CD14-positive monocyte (primary cell): ENCODE data around the gene CKM. TPM values are rescaled to one million over a fixed set of nuclear protein-coding genes. Genes with fewer than 3 reads are reported as not detected.
A peak's percentile ranks its signal among the peaks of the same experiment; 100 is the strongest.

ENCODE experiments used
- DNase-seq, 3 donors: peaks; one replicate each; pipeline ENCODE4 v3.0.0-alpha.2; 2011 to 2022
- H2AFZ ChIP-seq: 2 replicates; pipeline ENCODE4 v1.6.0; 2012; ENCODE audit warnings: mild to moderate bottlenecking, low read depth, low read length, inconsistent platforms; ENCODE audit not compliant: insufficient read depth, poor library complexity, severe bottlenecking
- H3K27ac ChIP-seq, 2 donors: 1 replicate in 1 of 2; 2 replicates in 1 of 2; pipeline ENCODE4 v1.5.1; 2012 to 2013; ENCODE audit warnings: low read length in 2 of 2, control low read depth in 1 of 2, inconsistent platforms in 1 of 2, low read depth in 1 of 2, mild to moderate bottlenecking in 1 of 2
- H3K27me3 ChIP-seq, 2 donors: one replicate each; pipeline versions ENCODE4 v1.6.0 to v1.6.1; 2011 to 2013; ENCODE audit warnings: low read length in 2 of 2; ENCODE audit not compliant: control insufficient read depth in 2 of 2, insufficient read depth in 2 of 2
- H3K36me3 ChIP-seq, 2 donors: replicated peaks in 1 of 2; 1 replicate in 1 of 2; 2 replicates in 1 of 2; pipeline versions ENCODE4 v1.5.1 to v1.6.1; 2012 to 2013; ENCODE audit warnings: low read length in 2 of 2, control low read depth in 1 of 2, inconsistent platforms in 1 of 2, mild to moderate bottlenecking in 1 of 2; ENCODE audit not compliant: insufficient read depth in 2 of 2, control insufficient read depth in 1 of 2
- H3K4me1 ChIP-seq, 2 donors: 1 replicate in 1 of 2; 2 replicates in 1 of 2; pipeline versions ENCODE4 v1.5.1 to v1.6.1; 2012 to 2013; ENCODE audit warnings: low read length in 2 of 2, control low read depth in 1 of 2, inconsistent platforms in 1 of 2, mild to moderate bottlenecking in 1 of 2, moderate library complexity in 1 of 2; ENCODE audit not compliant: insufficient read depth in 2 of 2, control insufficient read depth in 1 of 2
- H3K4me2 ChIP-seq: replicated peaks from 2 replicates; pipeline ENCODE3; 2012; ENCODE audit warnings: low read length, moderate library complexity, mild to moderate bottlenecking; ENCODE audit not compliant: poor library complexity, severe bottlenecking; ENCODE audit errors: extremely low read depth
- H3K4me3 ChIP-seq, 3 experiments: fragments of 200-600 bp in 1 of 3; sonication (generic) in 1 of 3; replicated peaks in 1 of 3; 1 replicate in 2 of 3; 2 replicates in 1 of 3; pipeline ENCODE4 v1.5.1; 2011 to 2013; ENCODE audit warnings: low read length in 3 of 3, mild to moderate bottlenecking in 3 of 3, control low read depth in 2 of 3, low read depth in 2 of 3, inconsistent platforms in 1 of 3, moderate library complexity in 1 of 3
- H3K79me2 ChIP-seq: 2 replicates; pipeline ENCODE4 v1.6.0; 2012; ENCODE audit warnings: mild to moderate bottlenecking, control low read depth, inconsistent platforms, low read length, moderate library complexity; ENCODE audit not compliant: insufficient read depth
- H3K9ac ChIP-seq: 2 replicates; pipeline ENCODE4 v1.6.0; 2017; ENCODE audit warnings: low read length, mild to moderate bottlenecking; ENCODE audit not compliant: insufficient read depth, poor library complexity, severe bottlenecking
- H3K9me3 ChIP-seq, 2 donors: replicated peaks in 1 of 2; 1 replicate in 1 of 2; 2 replicates in 1 of 2; pipeline versions ENCODE4 v1.5.1 to v1.6.1; 2012 to 2013; ENCODE audit warnings: low read length in 2 of 2, control low read depth in 1 of 2; ENCODE audit not compliant: control insufficient read depth in 1 of 2, insufficient read depth in 1 of 2
- H4K20me1 ChIP-seq: 2 replicates; pipeline ENCODE4 v1.6.0; 2012; ENCODE audit warnings: mild to moderate bottlenecking, low read length, control low read depth, moderate library complexity; ENCODE audit not compliant: insufficient read depth
- H3K27ac Mint-ChIP-seq, 7 donors: one replicate each; pipeline ENCODE4 v1.8.0; 2020; ENCODE audit warnings: mild to moderate bottlenecking in 7 of 7, mixed read lengths in 7 of 7, moderate library complexity in 6 of 7, inconsistent platforms in 2 of 7
- H3K27me3 Mint-ChIP-seq, 3 donors: one replicate each; pipeline ENCODE4 v1.8.0; 2021 to 2022; ENCODE audit warnings: low read depth in 3 of 3, mild to moderate bottlenecking in 3 of 3, mixed read lengths in 3 of 3, moderate library complexity in 3 of 3, inconsistent platforms in 1 of 3
- H3K36me3 Mint-ChIP-seq, 2 donors: one replicate each; pipeline ENCODE4 v1.8.0; 2020; ENCODE audit warnings: mixed read lengths in 2 of 2, inconsistent platforms in 1 of 2, mild to moderate bottlenecking in 1 of 2
- H3K4me1 Mint-ChIP-seq: one replicate; pipeline ENCODE4 v1.8.0; 2020; ENCODE audit warnings: mild to moderate bottlenecking, mixed read lengths
- H3K4me3 Mint-ChIP-seq, 2 donors: one replicate each; pipeline ENCODE4 v1.8.0; 2020; ENCODE audit warnings: mild to moderate bottlenecking in 2 of 2, mixed read lengths in 2 of 2, moderate library complexity in 1 of 2
- H3K9me3 Mint-ChIP-seq, 7 donors: one replicate each; pipeline ENCODE4 v1.8.0; 2020 to 2022; ENCODE audit warnings: mixed read lengths in 7 of 7, mild to moderate bottlenecking in 6 of 7, moderate library complexity in 6 of 7, inconsistent platforms in 2 of 7
- CTCF ChIP-seq: fragments of 200-600 bp; IDR thresholded peaks from one replicate; pipeline ENCODE4 v1.8.0; 2022; ENCODE audit warnings: antibody characterized with exemption, mild to moderate bottlenecking
- WGBS: methylation state at CpG from one replicate; pipeline ENCODE4 v1.1.5; 2013; ENCODE audit warnings: missing lambda C conversion rate; ENCODE audit not compliant: insufficient coverage; 5-methylcytosine and 5-hydroxymethylcytosine counted together
- intact Hi-C, 2 donors: fragments of 100-400 bp; cut with micrococcal nuclease; formaldehyde crosslinking; loops; one replicate each; pipeline versions ENCODE4 v1.15.0 to v1.15.1; 2023
- polyA plus RNA-seq, 3 donors: library from polyadenylated mRNA; depleted of rRNA in 1 of 3; unstranded in 2 of 3; stranded (reverse) in 1 of 3; fragments of 300-500 nt in 2 of 3; fragments of >200 nt in 1 of 3; fragmentation: Illumina TruSeq in 2 of 3; gene quantifications; 1 replicate in 2 of 3; 2 replicates in 1 of 3; pipeline ENCODE4 v1.2.3, GENCODE V29; 2012 to 2021

Gene CKM
- polyA plus RNA-seq, 3 donors: 0.17 to 0.50 (median 0.24) TPM

GRCh38 chr19:45358213-45358792, 35.6 kb upstream of the CKM start:
- no peak overlapping the region for H2AFZ ChIP-seq
- Mint-ChIP-seq H3K27me3 (no peaks in the 10 kb centered on the region), H3K9me3 (peaks cover 0 to 3% (median 0%) of the 10 kb centered on the region in 7 donors), H3K4me1 (no peaks in the 10 kb centered on the region), H3K4me3 (no peak overlapping the region), H3K36me3 (peaks cover 54 to 83% of the 10 kb centered on the region in 2 donors), H3K27ac (no peak overlapping the region)
- H4K20me1 ChIP-seq: no peaks in the 10 kb centered on the region
- H3K4me3 ChIP-seq: no peak overlapping the region
- H3K79me2 ChIP-seq: no peaks in the 10 kb centered on the region
- peaks cover 31 to 77% of the 10 kb centered on the region in 2 donors for H3K36me3 ChIP-seq
- no peak overlapping the region for H3K9ac ChIP-seq
- no peak for TF ChIP-seq CTCF
- intact Hi-C loops: no loop called here
- no peak overlapping the region for H3K27ac ChIP-seq
- 98% methylated on average over 10 of the region's 12 CpGs for WGBS
- no peak for DNase-seq
- H3K27me3 ChIP-seq: no peaks in the 10 kb centered on the region
- H3K4me1 ChIP-seq: no peaks in the 10 kb centered on the region
- no peak overlapping the region for H3K4me2 ChIP-seq
- no peaks in the 10 kb centered on the region for H3K9me3 ChIP-seq

DNA sequence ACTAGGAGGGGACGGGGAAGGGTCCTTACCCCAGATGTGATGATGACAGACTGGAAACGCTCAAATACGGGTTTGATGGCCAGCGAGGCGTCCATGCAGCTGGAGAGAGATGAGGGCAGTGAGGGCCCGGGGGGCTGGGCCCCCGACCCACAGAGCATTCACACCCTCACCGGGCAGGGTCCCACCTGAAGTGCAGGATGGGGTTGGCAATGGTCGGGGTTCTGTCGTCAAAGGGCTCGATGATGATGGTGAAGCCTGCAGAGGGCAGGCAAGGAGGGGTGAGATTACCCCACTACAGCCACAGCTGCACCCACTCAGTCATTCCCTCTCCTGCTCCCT, 34.7 kb upstream of the CKM start:
- H3K4me3 ChIP-seq: no peak overlapping the region
- TF ChIP-seq CTCF: no peak
- H3K9ac ChIP-seq: no peak overlapping the region
- 94% methylated on average over 7 of the region's 11 CpGs for WGBS
- no peaks in the 10 kb centered on the region for H3K79me2 ChIP-seq
- H3K4me1 Mint-ChIP-seq: no peaks in the 10 kb centered on the region
- no peaks in the 10 kb centered on the region for H4K20me1 ChIP-seq
- H3K27me3 Mint-ChIP-seq: no peaks in the 10 kb centered on the region
- H3K27me3 ChIP-seq: no peaks in the 10 kb centered on the region
- H2AFZ ChIP-seq: no peak overlapping the region
- peaks cover 32 to 79% of the 10 kb centered on the region in 2 donors for H3K36me3 ChIP-seq
- intact Hi-C loops: no loop called here
- H3K4me2 ChIP-seq: no peak overlapping the region
- no peak overlapping the region for H3K4me3 Mint-ChIP-seq
- DNase-seq: no peak
- H3K9me3 ChIP-seq: no peaks in the 10 kb centered on the region
- peak overlapping the region in 2 of 7 donors; percentile 0 to 42 for H3K27ac Mint-ChIP-seq
- no peaks in the 10 kb centered on the region for H3K4me1 ChIP-seq
- H3K27ac ChIP-seq: no peak overlapping the region
- peaks cover 58 to 86% of the 10 kb centered on the region in 2 donors for H3K36me3 Mint-ChIP-seq
- H3K9me3 Mint-ChIP-seq: peaks cover 0 to 3% (median 0%) of the 10 kb centered on the region in 7 donors
